ENCODE results near the gene ANKS1B.

GRCh38 chr12:99834710-99835109, 150.0 kb downstream of the ANKS1B start:
- TF ChIP-seq ARNTL (CRISPR knock-in tag; IDR thresholded peaks at IDR 0.05; ENCODE audit: borderline replicate concordance, low read depth) (no peak), CSDC2 (CRISPR knock-in tag; IDR thresholded peaks at IDR 0.05) (no peak), TOX (CRISPR knock-in tag; IDR thresholded peaks at IDR 0.05; ENCODE audit: borderline replicate concordance) (no peak), TSHZ2 (CRISPR knock-in tag; IDR thresholded peaks at IDR 0.05) (no peak), ZFP3 (CRISPR knock-in tag; IDR thresholded peaks at IDR 0.05) (no peak), OSR1 (CRISPR knock-in tag; IDR thresholded peaks at IDR 0.05) (no peak)
